ENCODE measurements around the gene EIF2D.

GRCh38 chr1:206578978-206579374 is 33.3 kb downstream of the EIF2D start:
- TF ChIP-seq CTCF (conservative IDR thresholded peaks at IDR 0.05; ENCODE audit: low read depth, low read length) (no peak), POLR2A (IDR thresholded peaks at IDR 0.05; ENCODE audit: low read depth, low read length) (no peak), FOS (IDR thresholded peaks at IDR 0.05; ENCODE audit: low read depth, low read length) (no peak), USF2 (IDR thresholded peaks at IDR 0.05; ENCODE audit: low read depth, low read length) (no peak), CHD1 (IDR thresholded peaks at IDR 0.05; ENCODE audit: low read depth, low read length) (no peak), MXI1 (IDR thresholded peaks at IDR 0.05; ENCODE audit: borderline replicate concordance, low read depth, low read length) (no peak), MAFK (IDR thresholded peaks at IDR 0.05; ENCODE audit: low read depth, low read length) (no peak), RAD21 (IDR thresholded peaks at IDR 0.05; ENCODE audit: low read length) (no peak)
